ENCODE data around the gene ANGPTL4.

DNA sequence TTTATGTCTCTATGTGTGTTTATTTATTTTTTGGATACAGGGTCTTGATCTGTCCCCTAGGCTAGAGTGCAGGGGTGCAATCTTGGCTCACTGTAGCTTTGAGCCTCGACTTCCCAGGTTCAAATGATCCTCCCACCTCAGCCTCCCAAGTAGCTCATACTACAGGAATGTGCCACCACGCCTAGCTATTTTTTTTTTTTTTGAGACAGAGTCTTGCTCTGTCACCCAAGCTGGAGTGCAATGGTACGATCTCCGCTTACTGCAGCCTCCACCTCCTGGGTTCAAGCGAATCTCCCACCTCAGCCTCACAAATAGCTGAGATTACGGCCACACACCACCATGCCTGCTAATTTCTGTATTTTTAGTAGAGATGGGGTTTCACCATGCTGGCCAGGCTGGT, 5.0 kb upstream of the ANGPTL4 start:
- TF ChIP-seq, protein P1, sequence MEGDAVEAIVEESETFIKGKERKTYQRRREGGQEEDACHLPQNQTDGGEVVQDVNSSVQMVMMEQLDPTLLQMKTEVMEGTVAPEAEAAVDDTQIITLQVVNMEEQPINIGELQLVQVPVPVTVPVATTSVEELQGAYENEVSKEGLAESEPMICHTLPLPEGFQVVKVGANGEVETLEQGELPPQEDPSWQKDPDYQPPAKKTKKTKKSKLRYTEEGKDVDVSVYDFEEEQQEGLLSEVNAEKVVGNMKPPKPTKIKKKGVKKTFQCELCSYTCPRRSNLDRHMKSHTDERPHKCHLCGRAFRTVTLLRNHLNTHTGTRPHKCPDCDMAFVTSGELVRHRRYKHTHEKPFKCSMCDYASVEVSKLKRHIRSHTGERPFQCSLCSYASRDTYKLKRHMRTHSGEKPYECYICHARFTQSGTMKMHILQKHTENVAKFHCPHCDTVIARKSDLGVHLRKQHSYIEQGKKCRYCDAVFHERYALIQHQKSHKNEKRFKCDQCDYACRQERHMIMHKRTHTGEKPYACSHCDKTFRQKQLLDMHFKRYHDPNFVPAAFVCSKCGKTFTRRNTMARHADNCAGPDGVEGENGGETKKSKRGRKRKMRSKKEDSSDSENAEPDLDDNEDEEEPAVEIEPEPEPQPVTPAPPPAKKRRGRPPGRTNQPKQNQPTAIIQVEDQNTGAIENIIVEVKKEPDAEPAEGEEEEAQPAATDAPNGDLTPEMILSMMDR (conservative IDR thresholded peaks at IDR 0.05; ENCODE audit: low read depth, low read length), result no peak
- no peak for TF ChIP-seq EZH2 (IDR thresholded peaks at IDR 0.05; ENCODE audit: borderline replicate concordance, low read depth, low read length, poor library complexity, severe bottlenecking)

Measured in A673 (cell line).